Adrenal gland (tissue), 12 donors: ENCODE data around the gene SYNE1. TPM values are rescaled to one million over a fixed set of nuclear protein-coding genes. Genes with fewer than 3 reads are reported as not detected.

Experiments used
- DNase-seq, 7 donors: peaks; one replicate each; pipeline ENCODE4 v3.0.0-alpha.2; 2019 to 2020
- H3K27ac ChIP-seq, 5 donors: fragments of 200-600 bp; sonication (generic) in 4 of 5; 1 replicate in 3 of 5; 2 replicates in 2 of 5; pipeline versions ENCODE4 v1.5.1 to v1.8.0; 2016 to 2020; ENCODE audit warnings: mild to moderate bottlenecking in 1 of 5
- H3K27me3 ChIP-seq: fragments of 200-600 bp; 2 replicates; pipeline ENCODE4 v1.8.0; 2021
- H3K36me3 ChIP-seq, 2 donors: fragments of 200-600 bp; replicated peaks in 1 of 2; 1 replicate in 1 of 2; 2 replicates in 1 of 2; pipeline versions ENCODE4 v1.5.1 to v1.8.0; 2018 to 2022
- H3K4me1 ChIP-seq, 2 donors: fragments of 200-600 bp; replicated peaks in 1 of 2; 1 replicate in 1 of 2; 2 replicates in 1 of 2; pipeline versions ENCODE4 v1.5.1 to v1.8.0; 2018 to 2021
- H3K4me3 ChIP-seq, 4 donors: fragments of 200-600 bp; sonication (generic) in 3 of 4; one replicate each; pipeline ENCODE4 v1.5.1; 2016 to 2018
- H3K9me3 ChIP-seq, 3 donors: fragments of 200-600 bp; sonication (generic) in 1 of 3; replicated peaks in 1 of 3; 1 replicate in 2 of 3; 2 replicates in 1 of 3; pipeline versions ENCODE4 v1.5.1 to v1.8.0; 2016 to 2021
- POLR2A ChIP-seq, 2 donors: fragments of 450-650 bp; IDR thresholded peaks; one replicate each; pipeline ENCODE4 v1.6.1; 2017; ENCODE audit warnings: antibody characterized with exemption in 2 of 2, mild to moderate bottlenecking in 2 of 2, moderate library complexity in 1 of 2
- WGBS, 4 donors: extraction: QIAGEN DNeasy Blood & Tissue Kit in 2 of 4; methylation state at CpG; one replicate each; pipeline versions ENCODE4 v1.1.5 to v1.1.7; 2013 to 2017; 5-methylcytosine and 5-hydroxymethylcytosine counted together
- intact Hi-C, 2 donors: fragments of 100-400 bp; cut with DNase I; formaldehyde crosslinking; loops; one replicate each; pipeline versions ENCODE4 v1.14.1 to v1.15.0; 2022 to 2023
- polyA plus RNA-seq, 3 donors: library from polyadenylated mRNA; stranded (reverse); fragments of 200-250 nt in 2 of 3; fragments of 350-450 nt in 1 of 3; fragmentation: Illumina TruSeq in 1 of 3; extraction: RNeasy Lipid Tissue Mini Kit (QIAGEN cat#74804) in 1 of 3; gene quantifications; one replicate each; pipeline ENCODE4 v1.2.3, GENCODE V29; 2013 to 2014
- total RNA-seq, 9 donors: library from RNA; depleted of rRNA in 4 of 9; stranded (reverse); fragments of >200 nt in 4 of 9; fragments of 120-200 nt in 1 of 9; fragmentation: NEBNext Ultra II Directional in 1 of 9; extraction: Animal tissue kit (Norgen Biotek cat#: 25700) in 1 of 9; gene quantifications; one replicate each; pipeline versions ENCODE4 v1.1.0 to v1.2.4, GENCODE V29; 2013 to 2023
- TF ChIP-seq, protein P1 (sequence below), 6 experiments: fragments of 450-650 bp in 4 of 6; fragments of 200-600 bp in 2 of 6; sonication (generic) in 1 of 6; IDR thresholded peaks; 1 replicate in 5 of 6; 2 replicates in 1 of 6; pipeline versions ENCODE4 v1.5.1 to v1.8.0; 2016 to 2021; ENCODE audit warnings: antibody characterized with exemption in 6 of 6, mild to moderate bottlenecking in 2 of 6, moderate library complexity in 1 of 6
- donor health status: healthy with polysubstance abuse.
- donor health status: Bipolar disorder and iron deficiency.
- donor health status: DM: yes; HTN: yes; CAD: no.
- donor health status: DM: no; HTN: no; CAD: no.
- donor health status: DM: no; HTN: no; CAD: no.
- donor health status: DM: yes; HTN: yes; CAD: no.

The SYNE1 gene
- total and polyA plus RNA-seq, 12 donors = 29.0 to 170 (median 93.1) TPM

GRCh38 chr6:152267967-152268845 is 369.0 kb downstream of the SYNE1 start:
- no peak overlapping the region for H3K4me3 ChIP-seq
- H3K9me3 ChIP-seq = no peaks in the 10 kb centered on the region
- peak overlapping the region in 1 of 5 donors; percentile 11 for H3K27ac ChIP-seq
- intact Hi-C loops = no loop called here
- WGBS, 4 donors = 50 to 64% (median 59%) methylated on average over 9 of the region's 9 CpGs
- no peaks in the 10 kb centered on the region for H3K27me3 ChIP-seq
- peaks cover 0 to 20% of the 10 kb centered on the region in 2 donors for H3K36me3 ChIP-seq
- peaks cover 3 to 51% of the 10 kb centered on the region in 2 donors for H3K4me1 ChIP-seq
- TF ChIP-seq, protein P1, sequence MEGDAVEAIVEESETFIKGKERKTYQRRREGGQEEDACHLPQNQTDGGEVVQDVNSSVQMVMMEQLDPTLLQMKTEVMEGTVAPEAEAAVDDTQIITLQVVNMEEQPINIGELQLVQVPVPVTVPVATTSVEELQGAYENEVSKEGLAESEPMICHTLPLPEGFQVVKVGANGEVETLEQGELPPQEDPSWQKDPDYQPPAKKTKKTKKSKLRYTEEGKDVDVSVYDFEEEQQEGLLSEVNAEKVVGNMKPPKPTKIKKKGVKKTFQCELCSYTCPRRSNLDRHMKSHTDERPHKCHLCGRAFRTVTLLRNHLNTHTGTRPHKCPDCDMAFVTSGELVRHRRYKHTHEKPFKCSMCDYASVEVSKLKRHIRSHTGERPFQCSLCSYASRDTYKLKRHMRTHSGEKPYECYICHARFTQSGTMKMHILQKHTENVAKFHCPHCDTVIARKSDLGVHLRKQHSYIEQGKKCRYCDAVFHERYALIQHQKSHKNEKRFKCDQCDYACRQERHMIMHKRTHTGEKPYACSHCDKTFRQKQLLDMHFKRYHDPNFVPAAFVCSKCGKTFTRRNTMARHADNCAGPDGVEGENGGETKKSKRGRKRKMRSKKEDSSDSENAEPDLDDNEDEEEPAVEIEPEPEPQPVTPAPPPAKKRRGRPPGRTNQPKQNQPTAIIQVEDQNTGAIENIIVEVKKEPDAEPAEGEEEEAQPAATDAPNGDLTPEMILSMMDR (IDR thresholded peaks at IDR 0.05) = peak; percentile 28 to 64 (median 42)
- TF ChIP-seq POLR2A (IDR thresholded peaks at IDR 0.05) = no peak
- peak in 1 of 7 donors; percentile 36 for DNase-seq

DNA sequence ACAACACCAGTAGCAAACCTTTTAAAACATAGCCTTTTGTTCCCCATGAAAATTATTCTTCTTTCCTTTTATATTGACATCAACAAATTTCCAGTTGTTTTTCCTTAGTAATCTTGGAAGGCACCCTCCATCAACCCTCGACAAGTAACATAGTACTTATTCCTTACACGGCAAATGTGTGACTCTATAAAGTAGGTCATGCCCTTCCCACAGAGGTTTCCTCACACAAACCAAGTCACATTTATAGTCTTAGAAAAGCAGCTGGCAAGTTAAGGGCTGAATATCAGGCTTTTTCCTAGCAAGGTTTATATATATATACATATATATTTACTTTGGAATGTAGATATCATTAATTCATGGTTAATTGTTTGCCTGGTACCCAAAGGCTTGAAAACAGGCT is 371.5 kb downstream of the SYNE1 start:
- intact Hi-C loops = no loop called here
- H3K36me3 ChIP-seq = peaks cover 0 to 27% of the 10 kb centered on the region in 2 donors
- no peak overlapping the region for H3K4me3 ChIP-seq
- no peak overlapping the region for H3K27ac ChIP-seq
- no peaks in the 10 kb centered on the region for H3K27me3 ChIP-seq
- peaks cover 0 to 26% of the 10 kb centered on the region in 2 donors for H3K4me1 ChIP-seq
- TF ChIP-seq POLR2A (IDR thresholded peaks at IDR 0.05) = no peak
- TF ChIP-seq, protein P1 (IDR thresholded peaks at IDR 0.05) = no peak
- WGBS, 4 donors = 30 to 43% (median 39%) methylated on average over 2 of the region's 2 CpGs
- no peak for DNase-seq
- no peaks in the 10 kb centered on the region for H3K9me3 ChIP-seq

- Histone ChIP-seq H3K4me1 (peaks cover 0 to 23% of the 10 kb centered on the region in 2 donors), H3K36me3 (peaks cover 0 to 20% of the 10 kb centered on the region in 2 donors), H3K27me3 (no peaks in the 10 kb centered on the region), H3K4me3 (no peak overlapping the region), H3K27ac (no peak overlapping the region), H3K9me3 (no peaks in the 10 kb centered on the region)
- 38 to 95% (median 75%) methylated on average over 1 of the region's 1 CpG for WGBS, 4 donors
- no peak for TF ChIP-seq POLR2A (IDR thresholded peaks at IDR 0.05)
- TF ChIP-seq, protein P1 (IDR thresholded peaks at IDR 0.05) = no peak
- no peak for DNase-seq
- intact Hi-C loops = no loop called here
These were observed 373.6 kb downstream of the SYNE1 start for GRCh38 chr6:152263582-152263981.

GRCh38 chr6:152261179-152261578 is 376.0 kb downstream of the SYNE1 start:
- Histone ChIP-seq H3K9me3 (no peaks in the 10 kb centered on the region), H3K4me1 (peaks cover 0 to 5% of the 10 kb centered on the region in 2 donors), H3K36me3 (peaks cover 0 to 33% of the 10 kb centered on the region in 2 donors), H3K27me3 (no peaks in the 10 kb centered on the region), H3K4me3 (no peak overlapping the region), H3K27ac (no peak overlapping the region)
- intact Hi-C loops = no loop called here
- no peak for DNase-seq
- WGBS, 4 donors = 82 to 94% (median 87%) methylated on average over 4 of the region's 4 CpGs
- TF ChIP-seq, protein P1 (IDR thresholded peaks at IDR 0.05) = no peak
- no peak for TF ChIP-seq POLR2A (IDR thresholded peaks at IDR 0.05)
